A172 (cell line): ENCODE data around the gene EIF2S2. TPM values are rescaled to one million over a fixed set of nuclear protein-coding genes. Genes with fewer than 3 reads are reported as not detected.
"Not testable (repeated sequence)": the region's sequence is repeated elsewhere in the genome, so short reads cannot be mapped to it uniquely, and the experiment has no call there.

Experiments
- DNase-seq: peaks from one replicate; pipeline ENCODE4 v3.0.0-alpha.2; 2015; ENCODE audit warnings: low spot score
- total RNA-seq: library from RNA; depleted of rRNA; stranded (reverse); fragments of >200 nt; shearing (Covaris generic); gene quantifications from 2 replicates; pipeline ENCODE4 v1.2.3, GENCODE V29; 2014; rRNA removed

The EIF2S2 gene
- total RNA-seq = 165 and 203 TPM in 2 replicates

- peak; percentile 97 for DNase-seq
These were observed at the start of gene EIF2S2 for GRCh38 chr20:34111702-34112599. EIF2S2 (minus strand) TSS chr20:34112243; CDS start chr20:34112110, 133 bp downstream.

- not testable (repeated sequence) for DNase-seq
These were observed 45.7 kb upstream of the EIF2S2 start for GRCh38 chr20:34157697-34158096.

GRCh38 chr20:34155836-34156235 lies 43.8 kb upstream of the EIF2S2 start:
- no peak for DNase-seq

- DNase-seq = not testable (repeated sequence)
These were observed 41.1 kb upstream of the EIF2S2 start for GRCh38 chr20:34153169-34153568.

- not testable (repeated sequence) for DNase-seq
These were observed 40.0 kb upstream of the EIF2S2 start for GRCh38 chr20:34152073-34152472.

- DNase-seq = no peak
These were observed 38.4 kb upstream of the EIF2S2 start for GRCh38 chr20:34150306-34151000.

- DNase-seq = no peak
These were observed 33.3 kb upstream of the EIF2S2 start for GRCh38 chr20:34145280-34145819.

GRCh38 chr20:34143951-34144350 lies 31.9 kb upstream of the EIF2S2 start:
- peak; percentile 45 for DNase-seq

GRCh38 chr20:34142121-34142520 lies 30.1 kb upstream of the EIF2S2 start:
- DNase-seq = no peak

- no peak for DNase-seq
These were observed 29.2 kb upstream of the EIF2S2 start for GRCh38 chr20:34141293-34141692.

- not testable (repeated sequence) for DNase-seq
These were observed 23.7 kb upstream of the EIF2S2 start for GRCh38 chr20:34135525-34136275.

- not testable (repeated sequence) for DNase-seq
These were observed 21.4 kb upstream of the EIF2S2 start for GRCh38 chr20:34133365-34133860.

- DNase-seq = not testable (repeated sequence)
These were observed 20.9 kb upstream of the EIF2S2 start for GRCh38 chr20:34132943-34133342.

GRCh38 chr20:34132491-34132890 lies 20.4 kb upstream of the EIF2S2 start:
- not testable (repeated sequence) for DNase-seq

- DNase-seq = no peak
These were observed 19.4 kb upstream of the EIF2S2 start for GRCh38 chr20:34131491-34131890.

- DNase-seq = peak; percentile 61
These were observed 17.6 kb upstream of the EIF2S2 start for GRCh38 chr20:34129518-34130162.

- DNase-seq = no peak
These were observed 15.7 kb upstream of the EIF2S2 start for GRCh38 chr20:34127792-34128191.

- no peak for DNase-seq
These were observed 12.6 kb upstream of the EIF2S2 start for GRCh38 chr20:34124469-34125249.

GRCh38 chr20:34123309-34123708 lies 11.3 kb upstream of the EIF2S2 start:
- no peak for DNase-seq
